Heart right ventricle (tissue), 16 donors: ENCODE measurements around the gene SMYD3. TPM values are rescaled to one million over a fixed set of nuclear protein-coding genes. Genes with fewer than 3 reads are reported as not detected.
A peak's percentile ranks its signal among the peaks of the same experiment; 100 is the strongest.

Source experiments
- ATAC-seq, 8 donors: fragments of 200-7000 bp; cut with Tn5 transposase; one replicate each; pipeline ENCODE4 v1.9.1; 2020; ENCODE audit warnings: mild to moderate bottlenecking in 8 of 8, moderate library complexity in 8 of 8, moderate number of reproducible peaks in 1 of 8
- DNase-seq, 2 donors: peaks; one replicate each; pipeline ENCODE4 v3.0.0-alpha.2; 2020
- H3K27ac ChIP-seq, 10 donors: fragments of 200-600 bp; sonication (generic) in 2 of 10; one replicate each; pipeline versions ENCODE4 v1.5.0 to v1.8.0; 2020 to 2022; ENCODE audit warnings: mild to moderate bottlenecking in 3 of 10
- H3K27me3 ChIP-seq, 7 donors: fragments of 200-600 bp; one replicate each; pipeline ENCODE4 v1.8.0; 2021 to 2022; ENCODE audit warnings: mild to moderate bottlenecking in 2 of 7
- H3K36me3 ChIP-seq, 9 donors: fragments of 200-600 bp; sonication (generic) in 1 of 9; one replicate each; pipeline versions ENCODE4 v1.5.0 to v1.8.0; 2020 to 2022; ENCODE audit warnings: mild to moderate bottlenecking in 2 of 9
- H3K4me1 ChIP-seq, 9 donors: fragments of 200-600 bp; sonication (generic) in 1 of 9; one replicate each; pipeline versions ENCODE4 v1.5.0 to v1.8.0; 2020 to 2022; ENCODE audit warnings: mild to moderate bottlenecking in 4 of 9
- H3K4me3 ChIP-seq, 10 donors: fragments of 200-600 bp; sonication (generic) in 2 of 10; one replicate each; pipeline versions ENCODE4 v1.5.0 to v1.8.0; 2020 to 2022; ENCODE audit warnings: mild to moderate bottlenecking in 7 of 10, moderate library complexity in 2 of 10
- H3K9me3 ChIP-seq, 11 donors: fragments of 200-600 bp in 10 of 11; sonication (generic) in 2 of 11; one replicate each; pipeline versions ENCODE4 v1.5.0 to v1.8.0; 2013 to 2022; ENCODE audit warnings: mild to moderate bottlenecking in 2 of 11, control low read depth in 1 of 11, moderate library complexity in 1 of 11
- WGBS, 2 donors: extraction: QIAGEN DNeasy Blood & Tissue Kit; methylation state at CpG; one replicate each; pipeline ENCODE4 v1.1.7; 2013; ENCODE audit warnings: inconsistent platforms in 1 of 2; 5-methylcytosine and 5-hydroxymethylcytosine counted together
- intact Hi-C, 10 donors: fragments of 100-400 bp; cut with DNase I; formaldehyde crosslinking; loops; one replicate each; pipeline versions ENCODE4 v1.11.1 to v1.14.2; 2022
- polyA plus RNA-seq, 2 donors: library from polyadenylated mRNA; stranded (reverse); fragments of 200-250 nt; gene quantifications; one replicate each; pipeline ENCODE4 v1.2.3, GENCODE V29; 2013
- total RNA-seq, 10 donors: library from RNA; stranded (reverse); fragmentation: NEBNext Ultra II Directional in 3 of 10; extraction: Animal tissue kit (Norgen Biotek cat#: 25700) in 3 of 10; gene quantifications; one replicate each; pipeline versions ENCODE4 v1.2.1 to v1.2.4, GENCODE V29; 2021 to 2023
- TF ChIP-seq, protein P1 (sequence below), 9 donors: fragments of 200-600 bp; sonication (generic) in 2 of 9; IDR thresholded peaks; one replicate each; pipeline versions ENCODE4 v1.5.0 to v1.8.0; 2021 to 2022; ENCODE audit warnings: antibody characterized with exemption in 9 of 9, mild to moderate bottlenecking in 5 of 9, moderate library complexity in 1 of 9
- donor health status: Arrhythmogenic right ventricular cardiomyopathy.
- donor health status: ischemic (EF 13 %, LVEDD 7.1; RV severe dilation, severe dysfunction).
- donor health status: healthy with polysubstance abuse.
- donor health status: DM: no; HTN: yes; CAD: no.
- donor health status: DM: no; HTN: no; CAD: no.
- donor health status: ischemic (EF 25% LVEDD 6.9; RV normal size, moderate dysfunction).
- donor health status: ischemic (EF 25% LVEDD 5.7; RV mildly dilated, moderate dysfunction).
- donor health status: healthy.
- donor health status: DM: yes; HTN: yes; CAD: no.
- donor health status: Ischemic cardiomyopathy.
- donor health status: ischemic (EF 35%, LVEDD 5.7; RV mildly dilated, moderate dysfunction).
- donor health status: nonischemic (EF 11% LVEDD 7.7; RV severe dilation, severe dysfunction).
- donor health status: DM: yes; HTN: yes; CAD: no.
- donor health status: PGD.
- donor health status: ischemic (EF 29% LVEDD 5.4; RV normal size, mild dysfunction).
- donor health status: nonischemic (EF 23%, LVEDD 6.1; RV moderate dilation, normal function).

SMYD3 gene
- total and polyA plus RNA-seq, 12 donors = 5.9 to 13.9 (median 8.1) TPM

DNA sequence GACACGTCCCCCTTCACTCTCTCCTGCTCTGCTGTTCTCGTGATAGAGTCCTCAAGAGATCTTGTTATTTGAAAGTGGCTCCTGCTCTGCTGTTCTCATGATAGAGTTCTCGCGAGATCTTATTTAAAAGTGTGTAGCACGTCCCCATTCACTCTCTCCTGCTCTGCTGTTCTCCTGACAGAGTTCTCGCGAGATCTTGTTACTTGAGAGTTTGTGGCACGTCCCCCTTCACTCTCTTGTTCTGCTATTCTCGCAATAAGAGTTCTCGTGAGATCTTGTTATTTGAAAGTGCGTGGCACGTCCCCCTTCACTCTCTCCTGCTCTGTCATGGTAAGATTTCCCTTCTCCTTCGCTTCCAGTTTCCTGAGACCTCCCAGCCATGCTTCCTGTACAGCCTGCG lies 47.9 kb downstream of the SMYD3 start:
- Histone ChIP-seq H3K27me3 (no peaks in the 10 kb centered on the region), H3K36me3 (no peaks in the 10 kb centered on the region), H3K4me3 (no peak overlapping the region), H3K27ac (no peak overlapping the region), H3K4me1 (peaks cover 0 to 10% (median 7%) of the 10 kb centered on the region in 9 donors), H3K9me3 (no peaks in the 10 kb centered on the region)
- ATAC-seq (no peak), DNase-seq (no peak)
- TF ChIP-seq, protein P1, sequence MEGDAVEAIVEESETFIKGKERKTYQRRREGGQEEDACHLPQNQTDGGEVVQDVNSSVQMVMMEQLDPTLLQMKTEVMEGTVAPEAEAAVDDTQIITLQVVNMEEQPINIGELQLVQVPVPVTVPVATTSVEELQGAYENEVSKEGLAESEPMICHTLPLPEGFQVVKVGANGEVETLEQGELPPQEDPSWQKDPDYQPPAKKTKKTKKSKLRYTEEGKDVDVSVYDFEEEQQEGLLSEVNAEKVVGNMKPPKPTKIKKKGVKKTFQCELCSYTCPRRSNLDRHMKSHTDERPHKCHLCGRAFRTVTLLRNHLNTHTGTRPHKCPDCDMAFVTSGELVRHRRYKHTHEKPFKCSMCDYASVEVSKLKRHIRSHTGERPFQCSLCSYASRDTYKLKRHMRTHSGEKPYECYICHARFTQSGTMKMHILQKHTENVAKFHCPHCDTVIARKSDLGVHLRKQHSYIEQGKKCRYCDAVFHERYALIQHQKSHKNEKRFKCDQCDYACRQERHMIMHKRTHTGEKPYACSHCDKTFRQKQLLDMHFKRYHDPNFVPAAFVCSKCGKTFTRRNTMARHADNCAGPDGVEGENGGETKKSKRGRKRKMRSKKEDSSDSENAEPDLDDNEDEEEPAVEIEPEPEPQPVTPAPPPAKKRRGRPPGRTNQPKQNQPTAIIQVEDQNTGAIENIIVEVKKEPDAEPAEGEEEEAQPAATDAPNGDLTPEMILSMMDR (IDR thresholded peaks at IDR 0.05) = no peak
- intact Hi-C loops = loop anchor here in 6 of 10 donors (10.0 kb wide), 2 partner anchors 444 to 1304 kb away; partner anchors contain the start of gene KIF26B (in 3 of the 6)
- 90% methylated on average over 14 of the region's 14 CpGs for WGBS, 2 donors

DNA sequence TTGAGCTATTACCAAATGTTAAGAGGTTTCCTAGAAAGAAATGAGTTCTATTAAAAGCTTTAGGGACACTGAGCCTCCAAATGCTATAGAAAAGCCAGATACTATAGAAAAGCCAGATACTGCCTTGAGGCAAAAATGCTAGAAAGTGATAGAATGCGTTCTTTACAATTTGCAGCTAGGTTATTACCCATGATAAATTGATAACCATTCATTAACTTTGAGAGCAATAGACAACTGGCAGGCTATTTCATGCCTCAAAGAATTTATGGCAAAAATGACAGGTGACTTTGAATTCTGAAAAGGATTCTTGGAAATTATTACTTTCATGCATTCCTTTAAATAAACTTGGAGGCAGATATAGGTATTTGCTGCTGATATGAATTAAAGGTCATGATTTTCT lies 51.6 kb downstream of the SMYD3 start:
- no peak for ATAC-seq
- H3K27ac ChIP-seq = no peak overlapping the region
- peaks cover 0 to 14% (median 9%) of the 10 kb centered on the region in 9 donors for H3K4me1 ChIP-seq
- H3K9me3 ChIP-seq = no peaks in the 10 kb centered on the region
- intact Hi-C loops = loop anchor here in 6 of 10 donors (10.0 kb wide), 2 partner anchors 441 to 1301 kb away; partner anchors contain the start of gene KIF26B (in 3 of the 6)
- no peak overlapping the region for H3K4me3 ChIP-seq
- WGBS, 2 donors = 95 to 99% methylated on average over 1 of the region's 1 CpG
- TF ChIP-seq, protein P1 (IDR thresholded peaks at IDR 0.05) = no peak
- no peaks in the 10 kb centered on the region for H3K36me3 ChIP-seq
- no peaks in the 10 kb centered on the region for H3K27me3 ChIP-seq
- no peak for DNase-seq

DNA sequence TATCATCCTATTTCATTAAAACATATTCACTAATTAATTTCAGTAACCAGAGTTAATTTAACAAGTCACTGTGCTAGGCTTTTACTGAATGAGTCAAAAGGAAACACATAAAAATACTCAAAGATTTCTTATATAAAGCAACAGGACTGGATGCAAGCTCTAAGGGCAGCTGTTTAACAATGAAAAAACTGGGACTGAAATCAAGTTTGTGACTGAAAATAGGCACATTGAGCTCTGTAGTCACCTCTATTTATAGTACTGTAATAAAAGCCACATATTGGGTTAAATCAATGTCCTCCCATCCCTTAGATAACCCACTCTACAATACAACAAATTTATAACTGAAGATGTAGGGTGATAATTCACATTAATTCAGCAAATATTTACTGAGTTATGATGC lies 52.4 kb downstream of the SMYD3 start:
- Histone ChIP-seq H3K4me3 (no peak overlapping the region), H3K27ac (no peak overlapping the region), H3K27me3 (no peaks in the 10 kb centered on the region), H3K36me3 (no peaks in the 10 kb centered on the region), H3K4me1 (peaks cover 0 to 14% (median 9%) of the 10 kb centered on the region in 9 donors), H3K9me3 (no peaks in the 10 kb centered on the region)
- no peak for DNase-seq
- ATAC-seq = peak in 4 of 8 donors; percentile 53 to 73 (median 62)
- intact Hi-C loops = loop anchor here in 8 of 10 donors (5.0 to 10.0 kb wide), 3 partner anchors 440 to 1300 kb away; partner anchors contain the start of gene KIF26B (in 3 of the 8)
- TF ChIP-seq, protein P1 (IDR thresholded peaks at IDR 0.05) = no peak

DNA sequence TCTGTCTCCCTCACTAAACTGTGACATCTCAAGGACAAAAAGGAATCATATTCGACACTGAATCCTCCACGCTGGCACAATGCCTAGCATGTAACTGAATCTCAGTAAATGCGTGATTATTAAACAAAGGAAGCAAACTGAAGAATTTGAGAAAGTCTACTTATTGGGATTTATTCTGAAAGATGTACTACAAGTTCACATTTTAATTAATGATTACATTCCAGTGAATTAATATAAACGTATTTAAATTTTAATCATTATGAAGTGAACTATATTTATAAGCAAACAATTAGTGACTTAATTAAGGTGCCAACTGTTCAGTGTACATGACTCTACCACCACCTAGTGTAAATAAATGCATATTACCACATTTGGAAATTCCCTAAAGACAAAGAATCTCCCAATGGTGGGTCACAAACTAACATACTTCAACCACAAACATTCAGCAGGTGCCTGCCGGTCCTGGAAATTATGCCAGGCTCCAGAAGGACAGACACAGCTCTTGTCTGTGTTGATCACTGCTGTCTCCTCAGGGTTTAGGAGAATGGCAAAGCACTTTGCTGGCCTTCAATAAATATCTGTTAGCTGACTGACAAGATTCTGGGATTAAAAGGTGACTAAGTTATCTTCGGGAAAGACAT lies 56.3 kb downstream of the SMYD3 start:
- Histone ChIP-seq H3K9me3 (no peaks in the 10 kb centered on the region), H3K27me3 (no peaks in the 10 kb centered on the region), H3K4me3 (no peak overlapping the region), H3K36me3 (no peaks in the 10 kb centered on the region), H3K4me1 (peaks cover 0 to 16% (median 9%) of the 10 kb centered on the region in 9 donors), H3K27ac (no peak overlapping the region)
- ATAC-seq (peak in 1 of 8 donors; percentile 34), DNase-seq (no peak)
- WGBS, 2 donors = 48 to 53% methylated on average over 6 of the region's 6 CpGs
- TF ChIP-seq, protein P1 (IDR thresholded peaks at IDR 0.05) = peak; percentile 43 to 78 (median 68)
- intact Hi-C loops = loop anchor here in 9 of 10 donors (1.0 to 10.0 kb wide), 6 partner anchors 436 to 1296 kb away; partner anchors contain the start of gene KIF26B (in 3 of the 9)
